LNCAP (cell line): ENCODE results near the gene DHRSX.

ENCODE experiments used
- TF ChIP-seq, protein P1 (sequence below): fragments of 450-650 bp; IDR thresholded peaks from 2 replicates; pipeline ENCODE4 v1.5.1; 2017; ENCODE audit warnings: mild to moderate bottlenecking

DHRSX gene

DNA sequence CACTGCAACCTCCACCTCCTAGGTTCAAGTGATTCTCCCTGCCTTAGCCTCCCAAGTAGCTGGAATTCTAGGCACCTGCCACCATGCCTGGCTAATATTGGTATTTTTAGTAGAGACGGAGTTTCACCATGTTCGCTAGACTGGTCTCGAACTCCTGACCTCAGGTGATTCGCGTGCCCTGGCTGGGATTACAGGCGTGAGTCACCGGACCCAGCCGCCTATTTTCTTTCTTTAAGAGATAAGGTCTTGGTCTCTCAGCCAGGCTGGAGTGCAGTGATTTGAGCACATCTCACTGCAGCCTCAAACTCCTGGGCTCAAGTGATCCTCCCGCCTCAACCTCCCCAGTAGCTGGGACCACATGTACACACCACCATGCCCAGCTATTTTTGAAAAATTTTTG is 166.5 kb downstream of the DHRSX start:
- TF ChIP-seq, protein P1, sequence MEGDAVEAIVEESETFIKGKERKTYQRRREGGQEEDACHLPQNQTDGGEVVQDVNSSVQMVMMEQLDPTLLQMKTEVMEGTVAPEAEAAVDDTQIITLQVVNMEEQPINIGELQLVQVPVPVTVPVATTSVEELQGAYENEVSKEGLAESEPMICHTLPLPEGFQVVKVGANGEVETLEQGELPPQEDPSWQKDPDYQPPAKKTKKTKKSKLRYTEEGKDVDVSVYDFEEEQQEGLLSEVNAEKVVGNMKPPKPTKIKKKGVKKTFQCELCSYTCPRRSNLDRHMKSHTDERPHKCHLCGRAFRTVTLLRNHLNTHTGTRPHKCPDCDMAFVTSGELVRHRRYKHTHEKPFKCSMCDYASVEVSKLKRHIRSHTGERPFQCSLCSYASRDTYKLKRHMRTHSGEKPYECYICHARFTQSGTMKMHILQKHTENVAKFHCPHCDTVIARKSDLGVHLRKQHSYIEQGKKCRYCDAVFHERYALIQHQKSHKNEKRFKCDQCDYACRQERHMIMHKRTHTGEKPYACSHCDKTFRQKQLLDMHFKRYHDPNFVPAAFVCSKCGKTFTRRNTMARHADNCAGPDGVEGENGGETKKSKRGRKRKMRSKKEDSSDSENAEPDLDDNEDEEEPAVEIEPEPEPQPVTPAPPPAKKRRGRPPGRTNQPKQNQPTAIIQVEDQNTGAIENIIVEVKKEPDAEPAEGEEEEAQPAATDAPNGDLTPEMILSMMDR, result no peak

DNA sequence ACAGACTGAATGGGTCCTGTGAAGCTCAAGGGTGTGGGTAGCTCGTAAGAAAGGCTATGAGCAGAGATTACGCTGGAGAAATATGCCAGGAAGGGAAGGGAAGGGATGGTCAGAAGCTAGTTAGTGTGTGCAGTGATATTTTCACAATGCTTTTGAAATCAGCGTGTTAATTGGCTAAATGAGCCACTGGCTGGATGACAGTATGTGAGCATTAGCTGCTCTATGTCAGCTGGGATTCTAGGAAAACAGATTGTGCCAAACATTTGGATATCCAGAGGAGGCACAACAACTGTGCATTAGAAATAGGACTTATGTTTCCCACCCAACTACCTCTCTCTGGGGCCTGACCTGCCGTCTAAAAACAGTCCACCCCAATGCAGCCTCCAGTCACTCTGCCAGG is 168.5 kb downstream of the DHRSX start:
- TF ChIP-seq, protein P1, result no peak

DNA sequence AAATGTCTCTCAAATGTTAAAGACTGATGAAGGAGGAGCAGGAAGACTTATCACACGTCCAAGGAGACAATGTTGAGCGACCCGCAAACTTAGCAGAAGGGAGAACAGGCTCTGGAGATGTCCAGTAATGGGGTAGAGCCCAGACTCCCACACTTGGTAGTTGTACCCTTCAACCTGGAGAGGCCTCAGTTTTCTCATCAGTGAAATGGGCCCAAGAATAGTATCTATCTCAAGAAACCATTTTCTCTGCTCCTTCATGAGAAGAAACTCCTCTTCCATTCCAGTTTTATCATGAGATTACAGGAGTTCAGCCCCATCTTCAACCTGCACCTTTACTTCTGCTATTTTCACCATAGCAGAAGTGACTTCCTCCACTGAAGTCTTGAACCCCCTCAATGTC is 169.9 kb downstream of the DHRSX start:
- TF ChIP-seq, protein P1, result no peak

DNA sequence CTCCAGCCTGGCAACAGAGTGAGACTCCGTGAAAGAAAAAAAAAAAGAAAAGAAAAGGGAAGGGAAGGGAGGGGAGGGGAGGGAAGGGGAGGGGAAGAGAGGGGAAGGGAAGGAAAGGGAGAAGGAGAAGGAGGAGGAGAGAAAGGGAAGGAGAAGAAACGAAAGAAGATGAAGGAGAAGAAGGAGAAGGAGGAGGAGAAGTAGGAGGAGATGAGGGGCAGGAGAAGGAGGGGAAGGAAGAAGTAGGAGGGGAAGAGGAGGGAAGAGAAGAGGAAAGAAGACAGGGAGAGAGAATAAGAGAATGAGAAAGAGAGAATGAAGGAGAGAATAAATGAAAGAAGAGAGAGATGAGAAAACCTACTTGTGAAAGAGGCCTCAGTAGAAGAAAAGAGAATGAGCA is 170.3 kb downstream of the DHRSX start:
- TF ChIP-seq, protein P1, result no peak

DNA sequence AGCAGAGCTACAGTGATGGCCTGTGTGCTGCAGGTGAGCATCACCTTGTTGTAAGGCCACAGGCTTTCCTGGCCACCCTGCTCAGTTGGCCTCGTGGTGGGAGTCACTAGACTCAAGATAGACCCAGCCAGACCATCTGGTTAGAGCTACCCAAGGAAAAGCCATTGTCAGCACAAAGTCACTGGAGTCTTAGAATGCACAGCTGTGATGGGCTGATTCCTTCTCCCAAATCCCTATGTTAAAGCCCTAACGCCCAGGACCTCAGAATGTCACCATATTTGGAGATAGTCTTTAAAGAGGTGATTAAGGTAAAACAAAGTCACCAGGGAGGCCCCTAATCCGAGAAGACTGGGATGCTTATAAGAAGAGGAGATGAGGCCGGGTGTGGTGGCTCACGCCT is 173.4 kb downstream of the DHRSX start:
- TF ChIP-seq, protein P1, result no peak

DNA sequence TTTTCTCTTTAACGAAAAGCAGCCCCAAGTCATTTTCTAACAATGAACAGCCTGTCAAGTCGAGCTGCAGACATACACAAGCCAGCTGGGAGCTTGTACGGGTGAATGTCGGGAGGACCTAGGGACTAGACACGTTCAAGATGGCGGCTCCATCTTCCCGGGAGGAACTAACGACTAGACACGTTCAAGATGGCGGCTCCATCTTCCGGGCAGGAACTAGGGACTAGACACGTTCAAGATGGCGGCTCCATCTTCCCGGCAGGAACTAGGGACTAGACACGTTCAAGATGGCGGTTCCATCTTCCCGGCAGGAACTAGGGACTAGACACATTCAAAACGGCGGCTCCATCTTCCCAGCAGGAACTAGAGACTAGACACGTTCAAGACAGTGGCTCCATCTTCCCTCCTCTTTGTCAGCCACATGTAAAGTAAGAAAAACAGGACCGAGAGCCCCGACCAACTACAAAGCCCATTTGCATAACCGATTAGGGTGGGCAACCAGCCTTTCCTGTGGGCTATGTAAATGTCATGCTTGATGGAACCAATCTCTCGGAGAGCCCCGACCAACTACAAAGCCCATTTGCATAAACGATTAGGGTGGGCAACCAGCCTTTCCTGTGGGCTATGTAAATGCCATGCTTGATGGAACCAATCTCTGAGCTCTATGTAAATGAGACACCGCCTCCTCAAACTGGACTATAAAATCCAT is 175.5 kb downstream of the DHRSX start:
- TF ChIP-seq, protein P1, result no peak

DNA sequence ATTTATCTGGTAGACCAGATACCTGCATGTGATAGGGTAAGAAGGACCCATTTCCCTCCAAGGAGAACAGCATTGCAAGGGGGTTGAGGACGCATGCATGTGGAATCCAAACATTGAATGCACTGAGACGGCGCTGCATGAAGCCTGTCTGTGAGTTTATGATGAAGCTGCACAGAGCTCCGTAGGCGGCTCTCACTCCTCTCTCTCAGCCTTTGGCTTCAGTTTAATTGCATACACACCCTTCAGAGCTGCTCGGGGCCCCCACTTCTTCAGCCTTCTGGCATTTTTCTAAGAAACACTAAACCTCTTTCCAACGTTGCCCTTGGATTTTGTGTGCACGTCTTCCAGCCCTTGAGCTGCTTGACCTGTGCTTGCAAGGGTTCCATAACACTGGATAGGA is 176.6 kb downstream of the DHRSX start:
- TF ChIP-seq, protein P1, result no peak

DNA sequence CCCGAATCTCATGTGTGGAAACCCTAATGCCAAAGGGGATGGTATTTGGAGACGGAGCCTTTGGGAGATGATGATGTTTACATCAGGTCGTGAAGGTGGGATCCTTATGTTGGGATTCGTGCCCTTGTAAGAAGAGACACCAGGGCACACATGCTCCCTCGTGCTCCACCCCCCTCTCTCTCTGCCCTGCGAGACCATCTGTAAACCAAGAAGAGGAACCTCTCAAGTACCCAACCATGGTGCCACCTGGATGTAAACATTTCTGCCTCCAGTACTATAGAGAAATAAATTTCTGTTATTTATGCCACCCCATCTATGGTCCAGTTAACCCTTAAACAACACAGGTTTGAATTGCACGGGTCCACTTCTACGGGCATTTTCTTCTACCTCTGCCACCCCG is 179.4 kb downstream of the DHRSX start:
- TF ChIP-seq, protein P1, result no peak
